Measurements from ENCODE around the gene PRMT6.
"Not testable (repeated sequence)": the region's sequence is repeated elsewhere in the genome, so short reads cannot be mapped to it uniquely, and the experiment has no call there.

The PRMT6 gene

GRCh38 chr1:107093395-107093794 is 36.9 kb downstream of the PRMT6 start:
- DNase-seq (ENCODE audit: low read depth in 2 of 2) = not testable (repeated sequence)

DNA sequence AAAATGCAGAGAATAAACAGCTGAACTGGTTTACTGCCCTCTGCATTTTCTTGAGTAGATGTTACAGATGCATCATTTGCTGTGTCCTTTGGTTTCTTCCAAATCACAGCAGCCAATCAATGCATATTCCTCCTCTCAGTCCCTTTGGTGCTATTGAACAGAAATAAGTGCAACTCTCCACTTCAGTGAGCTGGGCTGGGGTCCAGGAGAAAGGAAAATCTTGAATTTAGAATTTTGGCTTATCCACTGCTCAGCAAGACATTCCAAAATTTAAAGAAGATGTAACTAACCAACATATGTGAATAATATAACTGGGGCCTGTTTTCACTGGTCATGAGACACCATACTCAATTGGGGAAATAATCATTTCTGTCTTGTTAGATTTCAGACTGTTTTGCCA is 39.2 kb downstream of the PRMT6 start:
- no peak for DNase-seq (ENCODE audit: low read depth in 2 of 2)

- DNase-seq (ENCODE audit: low read depth in 2 of 2) = no peak
Measured at GRCh38 chr1:107096690-107097089, 40.2 kb downstream of the PRMT6 start.

DNA sequence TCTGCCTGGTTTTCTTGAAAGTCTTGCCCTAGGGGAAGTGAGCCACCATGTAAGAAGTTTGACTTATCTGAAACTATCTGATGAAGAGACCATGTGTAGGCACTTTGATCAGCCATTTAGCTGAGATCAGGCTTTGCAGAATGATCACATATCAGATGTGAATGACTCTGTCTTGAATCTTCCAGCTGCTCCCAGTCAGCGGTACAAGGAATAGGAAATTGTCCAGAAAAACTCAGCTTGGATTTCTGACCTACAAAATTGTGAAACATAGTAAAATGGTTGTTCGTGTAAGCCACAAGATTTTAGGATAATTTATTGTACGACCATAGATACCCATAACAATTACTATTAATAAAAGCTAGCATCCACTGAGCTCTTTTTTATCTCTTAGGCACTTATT is 42.5 kb downstream of the PRMT6 start:
- no peak for DNase-seq (ENCODE audit: low read depth in 2 of 2)

- DNase-seq (ENCODE audit: low read depth in 2 of 2) = no peak
Measured at GRCh38 chr1:107100331-107100984, 44.0 kb downstream of the PRMT6 start.

DNA sequence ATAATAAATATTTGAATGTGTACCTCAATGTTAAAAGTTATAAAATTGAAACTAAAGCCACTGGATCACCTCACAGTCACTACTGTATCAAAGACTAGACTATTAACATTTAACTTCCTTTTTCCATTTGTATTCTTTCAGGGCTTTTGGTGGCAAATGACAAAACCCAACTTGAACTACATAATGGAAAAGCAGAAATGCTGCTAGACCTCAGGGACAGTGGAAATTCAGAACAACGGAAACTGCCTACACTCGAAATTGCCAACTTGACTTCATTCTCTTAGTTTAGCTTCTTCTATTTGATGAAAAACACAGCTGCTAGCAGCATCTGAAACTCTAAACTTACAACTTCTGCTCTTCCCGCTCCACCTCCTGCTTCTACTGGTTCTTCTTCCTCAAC is 49.4 kb downstream of the PRMT6 start:
- no peak for DNase-seq (ENCODE audit: low read depth in 2 of 2)

Data from activated CD4-positive, alpha-beta T cell treated with anti-CD3 and anti-CD28 coated beads for 24 hours (primary cell).